CD4-positive, alpha-beta T cell (primary cell): ENCODE data around the gene TALDO1. TPM values are rescaled to one million over a fixed set of nuclear protein-coding genes. Genes with fewer than 3 reads are reported as not detected.

Source experiments
- ATAC-seq: fragments of 200-7000 bp; cut with Tn5 transposase; one replicate; pipeline ENCODE4 v1.10.0; 2022; ENCODE audit warnings: mild to moderate bottlenecking; ENCODE audit not compliant: poor library complexity
- CTCF ChIA-PET: fragments of 350-600 bp; sonication (Branson Sonifier 250); formaldehyde crosslinking; loops from one replicate; lab custom pipeline; 2021; ENCODE audit warnings: antibody characterized with exemption, inconsistent platforms; lab: Charles Lee
- POLR2A ChIA-PET: fragments of 350-600 bp; sonication (Branson Sonifier 250); formaldehyde crosslinking; loops from one replicate; lab custom pipeline; 2021; ENCODE audit warnings: antibody characterized with exemption, inconsistent platforms; lab: Charles Lee
- DNase-seq, 14 experiments: peaks; one replicate each; pipeline ENCODE4 v3.0.0-alpha.2; 2013 to 2020; ENCODE audit warnings: mixed read lengths in 2 of 14
- H3K27ac ChIP-seq, 2 donors: one replicate each; pipeline versions ENCODE4 v1.5.1 to v1.7.0; 2013; ENCODE audit warnings: low read length in 2 of 2, low read depth in 1 of 2, mild to moderate bottlenecking in 1 of 2
- H3K27me3 ChIP-seq, 2 experiments: 1 replicate in 1 of 2; 2 replicates in 1 of 2; pipeline versions ENCODE4 v1.6.1 to v1.7.0; 2013; ENCODE audit warnings: low read length in 2 of 2, control low read depth in 1 of 2, mild to moderate bottlenecking in 1 of 2, moderate library complexity in 1 of 2; ENCODE audit not compliant: insufficient read depth in 2 of 2, control insufficient read depth in 1 of 2
- H3K36me3 ChIP-seq: one replicate; pipeline ENCODE4 v1.6.1; 2013; ENCODE audit warnings: low read length, control low read depth; ENCODE audit not compliant: insufficient read depth
- H3K4me1 ChIP-seq: one replicate; pipeline ENCODE4 v1.6.1; 2013; ENCODE audit warnings: low read length, control low read depth; ENCODE audit not compliant: insufficient read depth
- H3K4me3 ChIP-seq: one replicate; pipeline ENCODE4 v1.5.1; 2013; ENCODE audit warnings: mild to moderate bottlenecking, low read length, moderate library complexity
- H3K9me3 ChIP-seq, 2 experiments: 1 replicate in 1 of 2; 2 replicates in 1 of 2; pipeline versions ENCODE4 v1.6.1 to v1.7.0; 2013; ENCODE audit warnings: low read length in 2 of 2, mild to moderate bottlenecking in 2 of 2, control low read depth in 1 of 2, moderate library complexity in 1 of 2; ENCODE audit not compliant: control insufficient read depth in 1 of 2, insufficient read depth in 1 of 2
- H3K27ac Mint-ChIP-seq: one replicate; pipeline ENCODE4 v1.8.0; 2020; ENCODE audit warnings: mixed read lengths
- H3K27me3 Mint-ChIP-seq: one replicate; pipeline ENCODE4 v1.8.0; 2021; ENCODE audit warnings: mixed read lengths
- H3K36me3 Mint-ChIP-seq: one replicate; pipeline ENCODE4 v1.8.0; 2021; ENCODE audit warnings: low read depth, mixed read lengths
- H3K4me1 Mint-ChIP-seq: one replicate; pipeline ENCODE4 v1.8.0; 2021; ENCODE audit warnings: low read depth, mixed read lengths
- H3K4me3 Mint-ChIP-seq: one replicate; pipeline ENCODE4 v1.8.0; 2020; ENCODE audit warnings: mild to moderate bottlenecking, mixed read lengths
- H3K9me3 Mint-ChIP-seq: one replicate; pipeline ENCODE4 v1.8.0; 2020; ENCODE audit warnings: mixed read lengths
- intact Hi-C, 2 experiments: fragments of 100-400 bp; cut with DNase I in 1 of 2; cut with micrococcal nuclease in 1 of 2; formaldehyde crosslinking; loops; one replicate each; pipeline versions ENCODE4 v1.15.1 to v1.9.0; 2023 to 2025; cut with DNase I, micrococcal nuclease
- total RNA-seq, 174 experiments: library from RNA in 2 of 174; stranded (reverse) in 2 of 174; gene quantifications; one replicate each; pipeline ENCODE4 v1.2.3 and lab custom pipeline; 2021 to 2026
- TF ChIP-seq, protein P1 (sequence below): fragments of 200-600 bp; IDR thresholded peaks from one replicate; pipeline ENCODE4 v1.8.0; 2022; ENCODE audit warnings: antibody characterized with exemption, mild to moderate bottlenecking

TALDO1 gene
- total RNA-seq, 2 experiments from 2014 or later = 26.2 to 27.7 TPM

DNA sequence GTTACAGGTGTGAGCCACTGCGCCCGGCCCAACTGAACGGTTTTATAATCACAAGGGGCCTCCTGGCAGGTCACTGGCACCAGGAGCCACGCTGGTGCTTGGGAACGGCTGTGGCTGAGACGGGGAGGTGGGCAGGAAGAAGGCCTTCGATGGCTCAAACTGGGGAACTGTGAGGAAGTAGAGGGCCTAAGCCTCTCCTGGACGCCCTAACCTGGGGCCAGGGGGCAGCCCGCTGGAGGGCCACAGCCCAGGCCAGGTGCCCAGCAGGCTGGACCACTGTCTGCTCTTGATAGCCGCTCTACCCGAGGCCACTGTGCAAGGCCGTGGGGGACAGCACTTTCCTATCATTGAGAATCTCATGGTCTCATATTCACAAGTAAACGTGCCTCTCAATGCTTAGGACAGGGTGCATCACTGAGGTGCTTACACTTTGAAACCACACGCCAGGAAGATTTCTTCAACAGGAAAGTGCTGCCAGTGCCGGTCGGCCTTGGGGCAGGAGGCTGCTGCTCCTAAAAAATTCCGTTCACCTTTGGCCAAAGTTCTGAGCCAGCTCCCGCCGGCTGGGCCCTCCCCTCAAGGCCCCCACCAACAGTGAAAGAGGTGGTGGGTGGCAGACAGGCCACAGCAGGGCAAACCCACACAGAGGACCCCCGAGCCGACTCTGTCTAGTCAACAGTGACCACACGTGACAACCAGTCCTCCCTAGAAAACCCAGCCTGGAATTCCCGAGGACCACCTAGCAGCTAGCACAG is 22.8 kb downstream of the TALDO1 start:
- TF ChIP-seq, protein P1, sequence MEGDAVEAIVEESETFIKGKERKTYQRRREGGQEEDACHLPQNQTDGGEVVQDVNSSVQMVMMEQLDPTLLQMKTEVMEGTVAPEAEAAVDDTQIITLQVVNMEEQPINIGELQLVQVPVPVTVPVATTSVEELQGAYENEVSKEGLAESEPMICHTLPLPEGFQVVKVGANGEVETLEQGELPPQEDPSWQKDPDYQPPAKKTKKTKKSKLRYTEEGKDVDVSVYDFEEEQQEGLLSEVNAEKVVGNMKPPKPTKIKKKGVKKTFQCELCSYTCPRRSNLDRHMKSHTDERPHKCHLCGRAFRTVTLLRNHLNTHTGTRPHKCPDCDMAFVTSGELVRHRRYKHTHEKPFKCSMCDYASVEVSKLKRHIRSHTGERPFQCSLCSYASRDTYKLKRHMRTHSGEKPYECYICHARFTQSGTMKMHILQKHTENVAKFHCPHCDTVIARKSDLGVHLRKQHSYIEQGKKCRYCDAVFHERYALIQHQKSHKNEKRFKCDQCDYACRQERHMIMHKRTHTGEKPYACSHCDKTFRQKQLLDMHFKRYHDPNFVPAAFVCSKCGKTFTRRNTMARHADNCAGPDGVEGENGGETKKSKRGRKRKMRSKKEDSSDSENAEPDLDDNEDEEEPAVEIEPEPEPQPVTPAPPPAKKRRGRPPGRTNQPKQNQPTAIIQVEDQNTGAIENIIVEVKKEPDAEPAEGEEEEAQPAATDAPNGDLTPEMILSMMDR = no peak
- H3K27ac Mint-ChIP-seq = no peak overlapping the region
- Histone ChIP-seq H3K4me3 (no peak overlapping the region), H3K27me3 (no peaks in the 10 kb centered on the region), H3K4me1 (peaks cover 12% of the 10 kb centered on the region), H3K27ac (no peak overlapping the region), H3K36me3 (peaks cover 39% of the 10 kb centered on the region), H3K9me3 (no peaks in the 10 kb centered on the region)
- H3K36me3 Mint-ChIP-seq = peaks cover 14% of the 10 kb centered on the region
- no peak for ATAC-seq
- intact Hi-C loops = no loop called here
- no peaks in the 10 kb centered on the region for H3K27me3 Mint-ChIP-seq
- H3K4me3 Mint-ChIP-seq = no peak overlapping the region
- no peaks in the 10 kb centered on the region for H3K4me1 Mint-ChIP-seq
- ChIA-PET CTCF (no interaction called here), POLR2A (no interaction called here)
- H3K9me3 Mint-ChIP-seq = no peaks in the 10 kb centered on the region
- DNase-seq = no peak

DNA sequence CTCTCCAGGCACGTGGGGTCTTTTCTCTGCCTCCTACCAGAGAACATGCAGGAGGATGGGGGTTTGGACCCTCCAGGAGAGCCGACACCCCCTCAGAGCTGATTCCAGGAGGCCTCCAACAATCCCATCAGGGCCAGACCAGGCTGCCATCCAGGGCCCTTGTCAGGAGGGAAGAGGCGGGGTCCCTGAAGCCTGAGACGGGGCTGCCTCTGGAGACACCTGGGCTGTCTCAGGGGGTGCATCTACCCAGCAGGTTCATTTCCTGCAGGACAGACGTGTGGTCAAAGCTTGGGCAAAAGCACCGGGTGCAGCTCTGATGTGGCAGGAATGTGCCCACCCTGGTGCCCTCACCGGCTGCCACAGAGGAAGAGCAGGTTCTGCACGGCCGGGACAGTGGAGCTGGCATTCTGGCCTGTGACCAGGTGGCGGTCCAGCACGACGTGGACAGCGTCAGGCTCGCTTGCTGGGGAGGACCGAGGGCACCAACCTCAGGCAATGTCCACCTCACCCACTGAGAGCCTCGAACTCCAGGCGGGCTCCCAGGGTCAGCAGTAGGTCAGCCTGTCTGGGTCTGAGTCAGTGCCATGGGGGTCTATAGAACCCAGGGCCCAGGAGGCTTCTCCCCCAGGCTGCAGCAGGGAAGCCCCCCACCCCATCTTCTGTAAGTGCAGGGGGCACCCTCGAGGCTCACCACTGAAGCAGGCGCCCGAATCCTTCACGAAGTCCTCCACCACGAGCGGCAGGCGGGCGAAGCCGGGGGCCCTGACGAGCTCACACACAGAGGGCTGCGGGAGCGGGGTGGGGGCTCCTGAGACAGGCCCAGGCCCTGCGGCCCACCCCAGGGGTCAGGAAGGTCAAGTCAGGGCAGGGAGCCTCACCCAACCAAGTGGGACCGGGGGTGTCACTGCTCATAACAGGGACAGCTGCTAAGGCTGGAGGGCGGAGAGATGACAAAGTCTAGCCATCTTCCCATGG is 23.7 kb downstream of the TALDO1 start:
- TF ChIP-seq, protein P1 = no peak
- DNase-seq = no peak
- POLR2A ChIA-PET = no interaction called here
- CTCF ChIA-PET = no interaction called here
- no peaks in the 10 kb centered on the region for H3K9me3 Mint-ChIP-seq
- no peak overlapping the region for H3K4me3 Mint-ChIP-seq
- H3K4me1 Mint-ChIP-seq = peaks cover 5% of the 10 kb centered on the region
- H3K27me3 ChIP-seq = no peaks in the 10 kb centered on the region
- no peaks in the 10 kb centered on the region for H3K9me3 ChIP-seq
- H3K27ac ChIP-seq = no peak overlapping the region
- no peak overlapping the region for H3K4me3 ChIP-seq
- H3K36me3 Mint-ChIP-seq = peaks cover 10% of the 10 kb centered on the region
- H3K4me1 ChIP-seq = peaks cover 16% of the 10 kb centered on the region
- no peak for ATAC-seq
- peaks cover 36% of the 10 kb centered on the region for H3K36me3 ChIP-seq
- H3K27ac Mint-ChIP-seq = no peak overlapping the region
- H3K27me3 Mint-ChIP-seq = no peaks in the 10 kb centered on the region
- intact Hi-C loops = no loop called here

DNA sequence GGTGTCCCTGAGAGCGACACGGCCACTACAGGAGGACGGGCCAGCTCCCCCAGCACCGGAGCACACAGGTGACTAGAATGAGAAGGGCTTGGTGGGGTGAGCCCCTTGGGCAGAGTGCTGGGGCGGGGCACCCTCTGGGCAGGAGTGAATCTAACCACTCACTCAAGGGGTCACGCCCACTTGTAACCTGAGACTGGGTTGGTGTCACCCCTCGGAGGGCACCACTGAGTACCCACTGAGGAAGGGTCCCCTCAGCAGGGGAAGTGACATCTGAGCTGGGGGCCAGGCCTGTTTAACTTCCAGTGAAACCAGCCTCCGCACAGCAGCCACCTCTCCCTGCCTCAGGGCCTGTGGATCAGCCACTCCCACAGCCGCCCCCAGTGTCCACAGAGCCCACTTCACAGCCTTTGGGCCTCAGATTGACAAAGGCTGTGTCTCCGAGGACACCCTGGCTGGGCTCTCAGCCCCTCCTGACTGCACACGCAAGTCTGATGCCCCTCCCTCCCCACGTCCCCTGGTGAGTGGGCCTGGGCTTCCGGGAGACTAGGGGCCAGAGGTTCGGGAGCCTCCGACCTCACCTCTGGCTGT is 24.4 kb downstream of the TALDO1 start:
- Mint-ChIP-seq H3K4me1 (peaks cover 11% of the 10 kb centered on the region), H3K27me3 (no peaks in the 10 kb centered on the region), H3K4me3 (no peak overlapping the region), H3K9me3 (no peaks in the 10 kb centered on the region), H3K36me3 (peaks cover 8% of the 10 kb centered on the region), H3K27ac (no peak overlapping the region)
- no peaks in the 10 kb centered on the region for H3K27me3 ChIP-seq
- no peak overlapping the region for H3K27ac ChIP-seq
- intact Hi-C loops = no loop called here
- TF ChIP-seq, protein P1 = no peak
- H3K36me3 ChIP-seq = peaks cover 32% of the 10 kb centered on the region
- POLR2A ChIA-PET = no interaction called here
- no peak overlapping the region for H3K4me3 ChIP-seq
- peaks cover 24% of the 10 kb centered on the region for H3K4me1 ChIP-seq
- DNase-seq (no peak), ATAC-seq (no peak)
- CTCF ChIA-PET = no interaction called here
- no peaks in the 10 kb centered on the region for H3K9me3 ChIP-seq
